SK-N-SH treated with all-trans-retinoic acid at 6 μM for 48 hours (cell line): Measurements from ENCODE around the gene SASH1.

Experiments used
- ATAC-seq: fragments of 200-7000 bp; cut with Tn5 transposase; 3 replicates; pipeline ENCODE4 v1.9.1; 2020; ENCODE audit warnings: mild to moderate bottlenecking, moderate library complexity
- ARNTL ChIP-seq: fragments of 450-650 bp; formaldehyde crosslinking; IDR thresholded peaks from 2 replicates; pipeline ENCODE4 v1.5.0; 2020; ENCODE audit warnings: low read depth, mild to moderate bottlenecking, moderate library complexity, borderline replicate concordance
- BACH2 ChIP-seq: fragments of 250-450 bp; sonication (Bioruptor Pico); IDR thresholded peaks from 2 replicates; pipeline ENCODE4 v1.9.0; 2021; ENCODE audit warnings: mild to moderate bottlenecking, borderline replicate concordance
- CSDC2 ChIP-seq: fragments of 250-450 bp; sonication (Bioruptor Pico); IDR thresholded peaks from 2 replicates; pipeline ENCODE4 v1.5.0; 2020; ENCODE audit warnings: mild to moderate bottlenecking, moderate library complexity
- ESRRG ChIP-seq: fragments of 250-450 bp; sonication (Bioruptor Pico); IDR thresholded peaks from 2 replicates; pipeline ENCODE4 v1.6.1; 2021; ENCODE audit warnings: mild to moderate bottlenecking
- GLIS3 ChIP-seq: fragments of 250-450 bp; sonication (Bioruptor Pico); IDR thresholded peaks from 2 replicates; pipeline ENCODE4 v1.5.0; 2020; ENCODE audit warnings: mild to moderate bottlenecking, moderate library complexity
- ISL1 ChIP-seq: fragments of 250-450 bp; sonication (Bioruptor Pico); IDR thresholded peaks from 2 replicates; pipeline ENCODE4 v2.1.2; 2022; ENCODE audit warnings: mild to moderate bottlenecking, moderate library complexity
- OSR1 ChIP-seq: fragments of 250-450 bp; sonication (Bioruptor Pico); IDR thresholded peaks from 2 replicates; pipeline ENCODE4 v1.8.0; 2022; ENCODE audit warnings: moderate library complexity, mild to moderate bottlenecking, inconsistent platforms
- PPARA ChIP-seq: fragments of 250-450 bp; sonication (Bioruptor Pico); IDR thresholded peaks from 2 replicates; pipeline ENCODE4 v1.5.0; 2020; ENCODE audit warnings: mild to moderate bottlenecking, borderline replicate concordance
- RARB ChIP-seq: fragments of 250-450 bp; sonication (Bioruptor Pico); IDR thresholded peaks from 2 replicates; pipeline ENCODE4 v1.8.0; 2021; ENCODE audit warnings: mild to moderate bottlenecking, moderate library complexity
- SNAI2 ChIP-seq: fragments of 250-450 bp; sonication (Bioruptor Pico); IDR thresholded peaks from 2 replicates; pipeline ENCODE4 v1.5.0; 2020; ENCODE audit warnings: mild to moderate bottlenecking, moderate library complexity
- TOX ChIP-seq: fragments of 250-450 bp; sonication (Bioruptor Pico); IDR thresholded peaks from 2 replicates; pipeline ENCODE4 v1.8.0; 2021; ENCODE audit warnings: mild to moderate bottlenecking, moderate library complexity, borderline replicate concordance
- ZC3H10 ChIP-seq: fragments of 250-450 bp; sonication (Bioruptor Pico); IDR thresholded peaks from 2 replicates; pipeline ENCODE4 v1.5.1; 2021; ENCODE audit warnings: mild to moderate bottlenecking, moderate library complexity
- ZFP3 ChIP-seq: fragments of 250-450 bp; sonication (Bioruptor Pico); IDR thresholded peaks from 2 replicates; pipeline ENCODE4 v1.5.0; 2020; ENCODE audit warnings: mild to moderate bottlenecking, moderate library complexity
- ZFP30 ChIP-seq: fragments of 450-650 bp; formaldehyde crosslinking; IDR thresholded peaks from 2 replicates; pipeline ENCODE4 v1.5.0; 2022; ENCODE audit warnings: mild to moderate bottlenecking, moderate library complexity
- ZNF70 ChIP-seq: fragments of 450-650 bp; formaldehyde crosslinking; IDR thresholded peaks from 2 replicates; pipeline ENCODE4 v1.5.0; 2020; ENCODE audit warnings: mild to moderate bottlenecking, moderate library complexity
- ZNF8 ChIP-seq: fragments of 450-650 bp; formaldehyde crosslinking; IDR thresholded peaks from 2 replicates; pipeline ENCODE4 v1.5.0; 2020; ENCODE audit warnings: mild to moderate bottlenecking, moderate library complexity
- TF ChIP-seq, protein P1 (sequence below): fragments of 250-450 bp; sonication (Bioruptor Pico); IDR thresholded peaks from 2 replicates; pipeline ENCODE4 v1.8.0; 2021; ENCODE audit warnings: low read depth, mild to moderate bottlenecking, moderate library complexity, borderline replicate concordance
- TF ChIP-seq, protein P2 (sequence below): fragments of 250-450 bp; sonication (Bioruptor Pico); IDR thresholded peaks from 2 replicates; pipeline ENCODE4 v1.8.0; 2020; ENCODE audit warnings: mild to moderate bottlenecking, moderate library complexity, borderline replicate concordance
- TF ChIP-seq, protein P3 (sequence below): fragments of 250-450 bp; sonication (Bioruptor Pico); IDR thresholded peaks from 2 replicates; pipeline ENCODE4 v1.5.0; 2020; ENCODE audit warnings: mild to moderate bottlenecking, moderate library complexity

SASH1 gene

DNA sequence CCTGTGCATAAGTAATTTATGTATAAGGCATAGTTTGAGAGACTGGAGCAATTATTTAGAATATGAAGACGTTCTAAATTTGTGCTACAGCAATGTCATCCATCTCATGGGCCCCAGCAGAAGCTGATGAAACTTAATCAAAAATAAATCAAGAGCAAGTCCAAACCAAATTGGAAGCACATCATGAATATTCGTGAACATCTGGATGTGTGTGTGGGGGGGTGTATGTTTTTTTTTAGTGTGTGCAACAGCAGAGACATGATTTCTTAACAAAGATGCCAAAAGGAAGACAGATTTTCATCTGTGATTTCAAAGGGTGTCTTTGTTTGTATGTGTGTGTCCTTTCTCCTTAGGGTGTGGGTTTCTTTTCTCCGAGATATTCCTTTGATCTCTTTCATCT lies 58.9 kb downstream of the SASH1 start:
- TF ChIP-seq TOX (CRISPR knock-in tag) (no peak), ZNF70 (CRISPR knock-in tag) (no peak), ZFP30 (CRISPR knock-in tag) (no peak), ESRRG (CRISPR knock-in tag) (no peak), OSR1 (no peak), ARNTL (CRISPR knock-in tag) (no peak), ISL1 (CRISPR knock-in tag) (no peak)
- TF ChIP-seq, protein P1, sequence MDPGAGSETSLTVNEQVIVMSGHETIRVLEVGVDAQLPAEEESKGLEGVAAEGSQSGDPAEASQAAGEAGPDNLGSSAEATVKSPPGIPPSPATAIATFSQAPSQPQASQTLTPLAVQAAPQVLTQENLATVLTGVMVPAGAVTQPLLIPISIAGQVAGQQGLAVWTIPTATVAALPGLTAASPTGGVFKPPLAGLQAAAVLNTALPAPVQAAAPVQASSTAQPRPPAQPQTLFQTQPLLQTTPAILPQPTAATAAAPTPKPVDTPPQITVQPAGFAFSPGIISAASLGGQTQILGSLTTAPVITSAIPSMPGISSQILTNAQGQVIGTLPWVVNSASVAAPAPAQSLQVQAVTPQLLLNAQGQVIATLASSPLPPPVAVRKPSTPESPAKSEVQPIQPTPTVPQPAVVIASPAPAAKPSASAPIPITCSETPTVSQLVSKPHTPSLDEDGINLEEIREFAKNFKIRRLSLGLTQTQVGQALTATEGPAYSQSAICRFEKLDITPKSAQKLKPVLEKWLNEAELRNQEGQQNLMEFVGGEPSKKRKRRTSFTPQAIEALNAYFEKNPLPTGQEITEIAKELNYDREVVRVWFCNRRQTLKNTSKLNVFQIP (CRISPR knock-in tag), result no peak
- ATAC-seq, result no peak

DNA sequence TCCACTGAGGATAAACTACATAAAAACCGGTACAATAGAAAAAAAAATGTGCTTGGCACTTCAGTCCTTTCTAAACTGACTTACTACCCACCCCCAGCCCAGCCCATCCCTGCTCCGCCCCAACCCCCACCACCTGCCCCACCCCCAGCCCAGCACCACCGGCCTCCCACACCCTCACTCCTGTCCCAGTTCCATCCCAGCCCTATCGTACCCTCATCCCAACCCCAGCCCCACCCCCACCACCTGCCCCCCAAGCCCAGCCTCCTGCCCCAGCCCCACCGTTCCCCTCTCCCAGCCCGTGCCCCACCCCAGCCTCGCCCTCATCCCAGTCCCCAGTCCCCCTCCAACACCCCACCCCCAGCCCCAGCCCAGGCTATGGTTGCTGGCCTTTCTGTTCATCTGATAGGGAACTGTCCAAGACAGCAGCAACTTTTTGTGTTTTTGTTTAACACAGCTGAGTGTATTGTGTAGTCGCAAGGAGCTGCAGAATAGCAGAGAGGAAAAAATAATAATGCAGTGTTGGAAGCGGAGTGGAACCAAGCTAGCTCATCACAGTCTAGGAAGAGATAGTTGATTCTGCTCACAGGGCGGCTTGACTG lies 61.9 kb downstream of the SASH1 start:
- ATAC-seq, result no peak
- TF ChIP-seq, protein P2, sequence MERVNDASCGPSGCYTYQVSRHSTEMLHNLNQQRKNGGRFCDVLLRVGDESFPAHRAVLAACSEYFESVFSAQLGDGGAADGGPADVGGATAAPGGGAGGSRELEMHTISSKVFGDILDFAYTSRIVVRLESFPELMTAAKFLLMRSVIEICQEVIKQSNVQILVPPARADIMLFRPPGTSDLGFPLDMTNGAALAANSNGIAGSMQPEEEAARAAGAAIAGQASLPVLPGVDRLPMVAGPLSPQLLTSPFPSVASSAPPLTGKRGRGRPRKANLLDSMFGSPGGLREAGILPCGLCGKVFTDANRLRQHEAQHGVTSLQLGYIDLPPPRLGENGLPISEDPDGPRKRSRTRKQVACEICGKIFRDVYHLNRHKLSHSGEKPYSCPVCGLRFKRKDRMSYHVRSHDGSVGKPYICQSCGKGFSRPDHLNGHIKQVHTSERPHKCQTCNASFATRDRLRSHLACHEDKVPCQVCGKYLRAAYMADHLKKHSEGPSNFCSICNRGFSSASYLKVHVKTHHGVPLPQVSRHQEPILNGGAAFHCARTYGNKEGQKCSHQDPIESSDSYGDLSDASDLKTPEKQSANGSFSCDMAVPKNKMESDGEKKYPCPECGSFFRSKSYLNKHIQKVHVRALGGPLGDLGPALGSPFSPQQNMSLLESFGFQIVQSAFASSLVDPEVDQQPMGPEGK (CRISPR knock-in tag), result no peak
- TF ChIP-seq ZNF70 (CRISPR knock-in tag) (no peak), PPARA (CRISPR knock-in tag) (no peak), ZFP3 (CRISPR knock-in tag) (no peak), ZFP30 (CRISPR knock-in tag) (no peak)

DNA sequence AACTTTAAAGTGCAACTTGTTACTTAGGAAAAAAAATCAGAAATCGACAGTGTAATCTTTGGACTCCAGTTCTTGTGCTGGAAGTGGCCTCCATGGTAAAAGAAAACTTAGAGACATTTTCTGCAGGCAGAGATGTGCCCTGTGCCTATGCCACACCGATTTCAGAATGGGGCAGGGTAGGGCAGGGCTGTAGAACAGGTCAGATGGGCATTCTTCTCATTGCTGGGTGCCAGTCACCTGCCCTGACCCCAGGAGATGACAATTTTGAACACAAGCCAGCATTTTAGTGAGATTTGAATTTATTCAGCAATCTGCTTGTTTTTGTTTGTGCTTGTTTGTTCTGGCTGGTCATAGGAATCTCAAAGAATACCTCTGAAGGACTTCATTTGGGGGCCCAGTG lies 63.3 kb downstream of the SASH1 start:
- ATAC-seq, result no peak
- TF ChIP-seq RARB (no peak), ZFP3 (CRISPR knock-in tag) (no peak), CSDC2 (no peak), OSR1 (no peak), ZNF8 (no peak), ZC3H10 (CRISPR knock-in tag) (no peak)
- TF ChIP-seq, protein P3, sequence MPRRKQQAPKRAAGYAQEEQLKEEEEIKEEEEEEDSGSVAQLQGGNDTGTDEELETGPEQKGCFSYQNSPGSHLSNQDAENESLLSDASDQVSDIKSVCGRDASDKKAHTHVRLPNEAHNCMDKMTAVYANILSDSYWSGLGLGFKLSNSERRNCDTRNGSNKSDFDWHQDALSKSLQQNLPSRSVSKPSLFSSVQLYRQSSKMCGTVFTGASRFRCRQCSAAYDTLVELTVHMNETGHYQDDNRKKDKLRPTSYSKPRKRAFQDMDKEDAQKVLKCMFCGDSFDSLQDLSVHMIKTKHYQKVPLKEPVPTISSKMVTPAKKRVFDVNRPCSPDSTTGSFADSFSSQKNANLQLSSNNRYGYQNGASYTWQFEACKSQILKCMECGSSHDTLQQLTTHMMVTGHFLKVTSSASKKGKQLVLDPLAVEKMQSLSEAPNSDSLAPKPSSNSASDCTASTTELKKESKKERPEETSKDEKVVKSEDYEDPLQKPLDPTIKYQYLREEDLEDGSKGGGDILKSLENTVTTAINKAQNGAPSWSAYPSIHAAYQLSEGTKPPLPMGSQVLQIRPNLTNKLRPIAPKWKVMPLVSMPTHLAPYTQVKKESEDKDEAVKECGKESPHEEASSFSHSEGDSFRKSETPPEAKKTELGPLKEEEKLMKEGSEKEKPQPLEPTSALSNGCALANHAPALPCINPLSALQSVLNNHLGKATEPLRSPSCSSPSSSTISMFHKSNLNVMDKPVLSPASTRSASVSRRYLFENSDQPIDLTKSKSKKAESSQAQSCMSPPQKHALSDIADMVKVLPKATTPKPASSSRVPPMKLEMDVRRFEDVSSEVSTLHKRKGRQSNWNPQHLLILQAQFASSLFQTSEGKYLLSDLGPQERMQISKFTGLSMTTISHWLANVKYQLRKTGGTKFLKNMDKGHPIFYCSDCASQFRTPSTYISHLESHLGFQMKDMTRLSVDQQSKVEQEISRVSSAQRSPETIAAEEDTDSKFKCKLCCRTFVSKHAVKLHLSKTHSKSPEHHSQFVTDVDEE, result no peak
- TF ChIP-seq, protein P2 (CRISPR knock-in tag), result no peak

DNA sequence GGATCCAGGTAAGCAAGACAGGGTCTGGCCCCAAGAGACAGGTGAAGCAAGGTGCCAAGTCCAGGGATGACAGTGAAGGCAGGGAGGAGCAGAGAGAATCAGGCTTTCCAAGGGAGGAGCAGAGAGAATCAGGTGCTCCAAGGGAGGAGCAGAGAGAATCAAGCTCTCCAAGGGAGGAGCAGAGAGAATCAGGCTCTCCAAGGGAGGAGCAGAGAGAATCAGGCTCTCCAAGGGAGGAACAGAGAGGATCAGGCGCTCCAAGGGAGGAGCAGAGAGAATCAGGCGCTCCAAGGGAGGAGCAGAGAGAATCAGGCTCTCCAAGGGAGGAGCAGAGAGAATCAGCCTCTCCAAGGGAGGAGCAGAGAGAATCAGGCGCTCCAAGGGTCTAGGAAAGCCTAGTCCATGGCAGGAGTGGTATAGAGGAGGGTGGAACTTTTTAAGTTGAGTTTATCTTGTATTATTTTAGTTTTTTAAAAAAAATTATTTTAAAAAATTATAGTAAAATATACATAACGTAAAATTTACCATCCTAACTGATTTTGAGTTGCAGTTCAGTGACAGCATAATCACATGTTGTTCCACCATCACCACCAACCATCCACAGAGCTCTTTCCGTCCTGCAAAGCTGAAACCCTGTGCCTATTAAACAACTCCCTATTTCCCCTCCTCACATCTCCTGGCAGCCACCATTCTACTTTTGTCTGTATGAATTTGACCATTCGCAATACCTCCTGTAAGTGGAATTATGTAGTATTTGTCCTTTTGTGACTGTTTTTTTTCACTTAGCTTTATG lies 64.1 kb downstream of the SASH1 start:
- no peak for TF ChIP-seq ISL1 (CRISPR knock-in tag)
- ATAC-seq, result no peak; the same call in 1 of the 3 replicates

DNA sequence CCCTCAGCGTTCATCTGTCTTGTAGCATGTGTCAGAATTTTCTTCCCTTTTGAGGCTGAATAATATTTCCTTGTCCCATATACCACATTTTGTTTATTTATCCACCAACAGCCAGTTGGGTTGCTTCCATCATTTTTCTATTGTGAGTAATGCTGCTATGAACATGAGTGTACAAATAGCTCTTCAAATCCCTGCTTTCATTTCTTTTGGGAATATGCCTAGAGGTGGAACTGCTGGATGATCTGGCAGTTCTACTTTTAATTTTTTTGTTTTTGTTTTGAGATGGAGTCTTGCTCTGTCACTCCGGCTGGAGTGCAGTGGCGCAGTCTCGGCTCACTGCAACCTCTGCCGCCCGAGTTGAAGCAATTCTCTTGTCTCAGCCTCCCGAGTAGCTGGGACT lies 64.7 kb downstream of the SASH1 start:
- TF ChIP-seq BACH2 (CRISPR knock-in tag), result no peak
- TF ChIP-seq OSR1, result no peak
- no peak for TF ChIP-seq ZFP3 (CRISPR knock-in tag)
- no peak for TF ChIP-seq PPARA (CRISPR knock-in tag)
- TF ChIP-seq TOX (CRISPR knock-in tag), result no peak
- TF ChIP-seq, protein P3, result no peak
- TF ChIP-seq SNAI2 (CRISPR knock-in tag), result no peak
- TF ChIP-seq ZC3H10 (CRISPR knock-in tag), result no peak
- TF ChIP-seq GLIS3 (CRISPR knock-in tag), result no peak
- no peak for TF ChIP-seq ISL1 (CRISPR knock-in tag)
- no peak for TF ChIP-seq ZNF70 (CRISPR knock-in tag)
- TF ChIP-seq RARB, result no peak
- TF ChIP-seq ESRRG (CRISPR knock-in tag), result no peak
- TF ChIP-seq, all 23 proteins: peak for 0
- peak; percentile 84 for ATAC-seq
